ENCODE data around the gene TTC9C. TPM values are rescaled to one million over a fixed set of nuclear protein-coding genes. Genes with fewer than 3 reads are reported as not detected.
"Not testable (repeated sequence)": the region's sequence is repeated elsewhere in the genome, so short reads cannot be mapped to it uniquely, and the experiment has no call there.

The TTC9C gene
- total RNA-seq, 1 donor from 2014 or later = 36.6 TPM

GRCh38 chr11:62732830-62733229 lies 4.5 kb downstream of the TTC9C start:
- H3K27me3 Mint-ChIP-seq (ENCODE audit: unreplicated experiment) = no peaks in the 10 kb centered on the region
- H3K4me3 Mint-ChIP-seq (ENCODE audit: unreplicated experiment) = no peak overlapping the region
- H3K27ac Mint-ChIP-seq (ENCODE audit: unreplicated experiment) = no peak overlapping the region
- no peaks in the 10 kb centered on the region for H3K9me3 Mint-ChIP-seq (ENCODE audit: unreplicated experiment)
- peak; percentile 32 for TF ChIP-seq CTCF (IDR thresholded peaks at IDR 0.05)
- peaks cover 22% of the 10 kb centered on the region for H3K4me1 Mint-ChIP-seq (ENCODE audit: unreplicated experiment)
- DNase-seq (ENCODE audit: extremely low spot score, unreplicated experiment) = no peak
- peaks cover 6% of the 10 kb centered on the region for H3K36me3 Mint-ChIP-seq (ENCODE audit: unreplicated experiment)

DNA sequence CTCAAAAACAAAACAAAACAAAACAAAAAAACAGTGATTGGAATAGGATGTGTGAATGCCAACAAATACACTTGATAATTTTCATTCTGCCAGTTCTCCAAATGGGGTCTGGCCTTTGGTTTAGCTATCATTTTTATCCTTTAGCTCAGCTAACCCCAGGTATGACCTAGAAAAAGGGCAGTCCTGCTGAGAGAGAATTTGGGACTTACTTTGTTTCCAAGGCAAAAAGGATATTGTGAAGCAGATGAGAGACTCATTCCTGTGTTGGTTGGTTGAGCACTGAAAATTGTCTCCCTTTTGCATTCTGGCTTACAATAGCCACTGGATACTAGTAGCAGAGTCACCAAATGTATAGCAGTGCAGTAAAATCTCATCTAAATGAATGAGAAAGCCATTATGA lies 8.9 kb downstream of the TTC9C start:
- Mint-ChIP-seq H3K36me3 (ENCODE audit: unreplicated experiment) (peaks cover 21% of the 10 kb centered on the region), H3K27ac (ENCODE audit: unreplicated experiment) (no peak overlapping the region), H3K9me3 (ENCODE audit: unreplicated experiment) (no peaks in the 10 kb centered on the region), H3K27me3 (ENCODE audit: unreplicated experiment) (no peaks in the 10 kb centered on the region), H3K4me3 (ENCODE audit: unreplicated experiment) (no peak overlapping the region), H3K4me1 (ENCODE audit: unreplicated experiment) (peaks cover 3% of the 10 kb centered on the region)
- DNase-seq (ENCODE audit: extremely low spot score, unreplicated experiment) = no peak
- TF ChIP-seq CTCF (IDR thresholded peaks at IDR 0.05) = no peak

DNA sequence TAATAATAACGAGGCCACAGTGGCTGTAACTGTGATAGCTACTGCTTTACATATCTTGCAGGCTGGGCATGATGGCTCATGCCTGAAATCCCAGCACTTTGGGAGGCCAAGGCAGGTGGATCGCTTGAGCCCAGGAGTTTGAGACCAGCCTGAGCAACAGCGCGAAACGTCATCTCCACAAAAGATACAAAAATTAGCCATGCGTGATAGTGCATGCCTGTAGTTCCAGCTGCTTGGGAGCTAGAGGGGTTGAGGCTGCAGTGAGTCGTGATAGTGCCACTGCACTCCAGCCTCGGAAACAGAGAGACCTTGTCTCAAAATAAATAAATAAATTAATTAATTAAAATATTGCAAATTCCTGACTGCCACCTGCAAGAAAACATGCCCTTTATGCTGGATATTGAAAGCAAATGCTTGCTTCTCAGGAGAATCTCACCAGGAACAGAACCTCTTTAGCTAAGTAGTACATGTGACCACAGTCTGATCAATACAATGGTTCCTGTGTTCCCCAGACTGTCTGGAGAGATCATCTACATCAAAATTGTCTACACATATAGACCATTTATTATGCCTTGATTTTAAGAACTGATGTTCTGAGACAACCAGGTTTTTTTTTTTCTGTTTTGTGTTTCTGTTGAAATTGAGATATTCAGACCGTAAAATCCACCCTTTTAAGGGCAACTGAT lies 19.3 kb downstream of the TTC9C start:
- Mint-ChIP-seq H3K4me1 (ENCODE audit: unreplicated experiment) (peaks cover 7% of the 10 kb centered on the region), H3K9me3 (ENCODE audit: unreplicated experiment) (no peaks in the 10 kb centered on the region), H3K27ac (ENCODE audit: unreplicated experiment) (no peak overlapping the region), H3K4me3 (ENCODE audit: unreplicated experiment) (no peak overlapping the region), H3K27me3 (ENCODE audit: unreplicated experiment) (no peaks in the 10 kb centered on the region), H3K36me3 (ENCODE audit: unreplicated experiment) (peaks cover 3% of the 10 kb centered on the region)
- no peak for DNase-seq (ENCODE audit: extremely low spot score, unreplicated experiment)
- no peak for TF ChIP-seq CTCF (IDR thresholded peaks at IDR 0.05)

DNA sequence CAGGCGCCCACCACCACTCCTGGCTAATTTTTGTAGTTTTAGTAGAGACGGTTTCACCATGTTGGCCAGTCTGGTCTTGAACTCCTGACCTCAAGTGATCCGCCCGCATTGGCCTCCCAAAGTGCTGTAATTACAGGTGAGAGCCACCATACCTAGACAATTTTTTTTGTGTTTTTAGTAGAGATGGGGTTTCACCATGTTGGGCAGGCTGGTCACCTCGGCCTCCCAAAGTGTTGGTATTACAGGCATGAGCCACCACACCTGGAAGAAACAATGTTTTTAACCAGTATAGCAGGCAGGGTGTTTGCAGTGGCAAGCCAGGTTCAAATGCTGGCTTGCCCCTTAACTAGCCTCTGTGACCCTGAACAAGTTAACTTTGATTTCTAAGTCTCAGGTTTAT lies 21.6 kb downstream of the TTC9C start:
- not testable (repeated sequence) for DNase-seq (ENCODE audit: extremely low spot score, unreplicated experiment); H3K27me3 Mint-ChIP-seq (ENCODE audit: unreplicated experiment); H3K9me3 Mint-ChIP-seq (ENCODE audit: unreplicated experiment); H3K36me3 Mint-ChIP-seq (ENCODE audit: unreplicated experiment); H3K27ac Mint-ChIP-seq (ENCODE audit: unreplicated experiment); H3K4me3 Mint-ChIP-seq (ENCODE audit: unreplicated experiment)
- H3K4me1 Mint-ChIP-seq (ENCODE audit: unreplicated experiment) = peaks cover 19% of the 10 kb centered on the region

DNA sequence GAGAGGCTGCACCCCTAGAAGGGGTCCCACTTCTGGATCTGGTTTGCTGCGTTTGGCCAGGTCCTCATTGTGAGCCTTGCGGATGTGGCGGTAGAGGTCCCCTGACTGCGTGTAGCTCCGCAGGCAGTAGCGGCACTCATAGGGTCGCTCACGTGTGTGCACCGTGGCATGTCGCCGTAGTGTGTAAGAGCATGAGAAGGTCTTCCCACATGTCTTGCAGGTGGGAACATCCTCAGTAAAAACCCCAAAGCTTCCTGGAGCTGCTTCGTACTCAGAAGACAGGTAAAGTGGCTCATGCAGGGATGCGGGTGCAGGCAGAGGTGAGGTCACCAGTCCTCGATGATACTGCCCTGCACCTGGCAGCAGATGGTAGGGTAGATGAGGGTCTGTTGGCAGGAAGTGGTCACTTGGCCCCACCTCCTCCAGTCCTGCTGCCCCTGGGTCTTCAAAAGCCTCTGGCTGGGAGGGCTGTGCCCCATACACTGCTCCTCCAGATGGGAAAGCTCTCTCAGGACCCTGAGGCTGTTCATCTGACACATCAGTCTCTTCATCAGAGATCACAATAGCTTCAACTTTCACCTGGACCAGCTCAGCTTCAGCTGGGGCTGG lies 24.0 kb downstream of the TTC9C start:
- no peak for TF ChIP-seq CTCF (IDR thresholded peaks at IDR 0.05)
- no peaks in the 10 kb centered on the region for H3K27me3 Mint-ChIP-seq (ENCODE audit: unreplicated experiment)
- DNase-seq (ENCODE audit: extremely low spot score, unreplicated experiment) = no peak
- no peak overlapping the region for H3K27ac Mint-ChIP-seq (ENCODE audit: unreplicated experiment)
- H3K36me3 Mint-ChIP-seq (ENCODE audit: unreplicated experiment) = peaks cover 5% of the 10 kb centered on the region
- peak overlapping the region; percentile 95 for H3K4me3 Mint-ChIP-seq (ENCODE audit: unreplicated experiment)
- peaks cover 19% of the 10 kb centered on the region for H3K4me1 Mint-ChIP-seq (ENCODE audit: unreplicated experiment)
- H3K9me3 Mint-ChIP-seq (ENCODE audit: unreplicated experiment) = no peaks in the 10 kb centered on the region

Measured in osteocyte (in vitro differentiated cells).